PC-3 (cell line): Measurements from ENCODE around the gene FA2H. TPM values are rescaled to one million over a fixed set of nuclear protein-coding genes. Genes with fewer than 3 reads are reported as not detected.
"Not testable (repeated sequence)": the region's sequence is repeated elsewhere in the genome, so short reads cannot be mapped to it uniquely, and the experiment has no call there.

Source experiments
- ATAC-seq: fragments of 200-7000 bp; cut with Tn5 transposase; 2 replicates; pipeline ENCODE4 v1.9.1; 2020; ENCODE audit warnings: mild to moderate bottlenecking, moderate library complexity
- BruUV-seq: library from RNA; stranded (reverse); fragments of 400-500 nt; replicated peaks from 2 replicates; lab custom pipeline; 2021; lab: Mats Ljungman, UMichigan
- CTCF ChIA-PET: fragments of 300-600 bp; sonication (Branson Sonifier 250); formaldehyde crosslinking; loops from one replicate; lab custom pipeline; 2022; ENCODE audit warnings: antibody characterized with exemption; lab: Charles Lee
- POLR2A ChIA-PET: fragments of 300-600 bp; sonication (Branson Sonifier 250); formaldehyde crosslinking; loops from one replicate; lab custom pipeline; 2022; ENCODE audit warnings: antibody characterized with exemption; ENCODE audit not compliant: unreplicated experiment; lab: Charles Lee
- DNase-seq: peaks from one replicate; pipeline ENCODE4 v3.0.0-alpha.2; 2015
- H2AFZ ChIP-seq: fragments of 300-600 bp; sonication (generic); 2 replicates; pipeline ENCODE4 v1.6.0; 2016; ENCODE audit warnings: antibody characterized with exemption, low read length
- H3F3A ChIP-seq: fragments of 300-600 bp; sonication (generic); one replicate; pipeline ENCODE4 v1.6.0; 2017; ENCODE audit warnings: antibody characterized with exemption, low read length, control low read depth, mild to moderate bottlenecking; ENCODE audit not compliant: unreplicated experiment
- H3K27ac ChIP-seq: fragments of 300-600 bp; sonication (generic); 2 replicates; pipeline ENCODE4 v1.5.1; 2016; ENCODE audit warnings: mild to moderate bottlenecking, low read length
- H3K27me3 ChIP-seq: fragments of 300-600 bp; sonication (generic); 2 replicates; pipeline ENCODE4 v1.6.1; 2016; ENCODE audit warnings: low read length, mixed read lengths
- H3K36me3 ChIP-seq: fragments of 300-600 bp; sonication (generic); 2 replicates; pipeline ENCODE4 v1.6.1; 2016; ENCODE audit warnings: low read depth, mixed run types, low read length, mixed read lengths
- H3K4me1 ChIP-seq: fragments of 300-600 bp; sonication (generic); 2 replicates; pipeline ENCODE4 v1.5.1; 2016; ENCODE audit warnings: low read length; ENCODE audit not compliant: insufficient read depth
- H3K4me2 ChIP-seq: fragments of 300-600 bp; sonication (generic); 2 replicates; pipeline ENCODE4 v1.6.0; 2016; ENCODE audit warnings: low read length
- H3K4me3 ChIP-seq: fragments of 300-600 bp; sonication (generic); 2 replicates; pipeline ENCODE4 v1.5.1; 2016; ENCODE audit warnings: mild to moderate bottlenecking, low read length, mixed read lengths
- H3K79me2 ChIP-seq: fragments of 300-600 bp; sonication (generic); 2 replicates; pipeline ENCODE4 v1.6.1; 2017; ENCODE audit warnings: low read length, mixed read lengths
- H3K9ac ChIP-seq: fragments of 300-600 bp; sonication (generic); 2 replicates; pipeline ENCODE4 v1.6.0; 2016; ENCODE audit warnings: mild to moderate bottlenecking, low read length
- H3K9me2 ChIP-seq: fragments of 300-600 bp; sonication (generic); replicated peaks from 2 replicates; pipeline ENCODE4 v1.6.1; 2016; ENCODE audit warnings: mixed run types, low read length, mixed read lengths
- H3K9me3 ChIP-seq: fragments of 300-600 bp; sonication (generic); 2 replicates; pipeline ENCODE4 v1.6.1; 2016; ENCODE audit warnings: low read length, mixed read lengths
- H4K20me1 ChIP-seq: fragments of 300-600 bp; sonication (generic); 2 replicates; pipeline ENCODE4 v1.6.1; 2016; ENCODE audit warnings: low read length, mixed read lengths
- EZH2 ChIP-seq: fragments of 300-600 bp; sonication (generic); IDR thresholded peaks from one replicate; pipeline ENCODE4 v1.6.1; 2017; ENCODE audit warnings: antibody characterized with exemption, mild to moderate bottlenecking, low read length; ENCODE audit not compliant: unreplicated experiment
- EZH2phosphoT487 ChIP-seq: fragments of 300-600 bp; sonication (generic); IDR thresholded peaks from 2 replicates; pipeline ENCODE4 v1.6.1; 2018; ENCODE audit warnings: mild to moderate bottlenecking, antibody characterized with exemption, low read length, borderline replicate concordance
- intact Hi-C: fragments of 100-400 bp; cut with micrococcal nuclease; formaldehyde crosslinking; loops from 2 replicates; pipeline ENCODE4 v1.9.0; 2023
- total RNA-seq: library from RNA; depleted of rRNA; stranded (reverse); fragments of >200 nt; gene quantifications from 2 replicates; pipeline ENCODE4 v1.2.3, GENCODE V29; 2014
- TF ChIP-seq, protein P1 (sequence below): fragments of 300-600 bp; sonication (generic); conservative IDR thresholded peaks from 2 replicates; pipeline ENCODE4 v1.5.1; 2017; ENCODE audit warnings: antibody characterized with exemption, low read depth, mild to moderate bottlenecking, low read length

FA2H gene
- total RNA-seq, 1 experiment from 2014 or later, result 3.9 TPM

- H3K4me3 ChIP-seq, result no peak overlapping the region
- H3K9me2 ChIP-seq, result no peaks in the 10 kb centered on the region
- ATAC-seq (no peak), DNase-seq (no peak)
- H3F3A ChIP-seq, result no peaks in the 10 kb centered on the region
- no peaks in the 10 kb centered on the region for H3K79me2 ChIP-seq
- H3K9ac ChIP-seq, result no peak overlapping the region
- BruUV-seq, result no TSS peak
- no peaks in the 10 kb centered on the region for H3K4me1 ChIP-seq
- CTCF ChIA-PET, result no interaction called here
- POLR2A ChIA-PET, result no interaction called here
- H3K9me3 ChIP-seq, result no peaks in the 10 kb centered on the region
- H3K27ac ChIP-seq, result no peak overlapping the region
- intact Hi-C loops, result no loop called here
- no peak overlapping the region for H2AFZ ChIP-seq
- no peaks in the 10 kb centered on the region for H3K27me3 ChIP-seq
- H3K36me3 ChIP-seq, result no peaks in the 10 kb centered on the region
- H4K20me1 ChIP-seq, result no peaks in the 10 kb centered on the region
- TF ChIP-seq EZH2phosphoT487, result no peak
- no peak for TF ChIP-seq EZH2
- H3K4me2 ChIP-seq, result no peak overlapping the region
These were observed 96.8 kb downstream of the FA2H start for GRCh38 chr16:74677868-74678267.

DNA sequence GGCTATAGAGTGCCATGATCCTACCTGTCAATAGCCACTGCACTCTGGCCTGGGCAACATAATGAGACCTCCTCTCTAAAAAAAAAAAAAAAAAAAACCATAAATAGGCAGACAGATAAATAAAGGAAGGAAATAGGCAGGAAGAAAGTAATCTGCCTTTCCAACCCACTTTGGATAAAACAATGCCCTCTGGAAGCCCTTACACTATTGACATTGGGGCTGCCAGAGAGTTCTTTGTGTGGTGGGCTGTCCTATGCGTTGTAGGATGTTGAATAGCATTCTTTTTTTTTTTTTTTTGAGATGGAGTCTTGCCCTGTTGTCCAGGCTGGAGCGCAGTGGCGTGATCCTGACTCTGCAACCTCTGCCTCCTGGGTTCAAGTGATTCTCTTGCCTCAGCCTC is 100.7 kb downstream of the FA2H start:
- H3K9me2 ChIP-seq, result no peaks in the 10 kb centered on the region

GRCh38 chr16:74668877-74669276 is 105.7 kb downstream of the FA2H start:
- H3K9me3 ChIP-seq, intact Hi-C loops, H3K4me1 ChIP-seq, H3K9ac ChIP-seq, CTCF ChIA-PET, H3K27ac ChIP-seq, H3K4me3 ChIP-seq, POLR2A ChIA-PET, DNase-seq, H3F3A ChIP-seq, H3K27me3 ChIP-seq, H3K9me2 ChIP-seq, BruUV-seq, H2AFZ ChIP-seq, H3K4me2 ChIP-seq, H4K20me1 ChIP-seq, ATAC-seq: not testable (repeated sequence)
- Histone ChIP-seq H3K36me3 (peaks cover 10% of the 10 kb centered on the region), H3K79me2 (peaks cover 29% of the 10 kb centered on the region)

More for the DNA sequence above, 100.7 kb downstream of the FA2H start:
- no peaks in the 10 kb centered on the region for H3K9me3 ChIP-seq
- ChIA-PET POLR2A (no interaction called here), CTCF (no interaction called here)
- H3K4me3 ChIP-seq, result no peak overlapping the region
- no peaks in the 10 kb centered on the region for H3F3A ChIP-seq
- H3K36me3 ChIP-seq, result no peaks in the 10 kb centered on the region
- no TSS peak for BruUV-seq
- intact Hi-C loops, result no loop called here
- no peak overlapping the region for H3K4me2 ChIP-seq
- no peak for ATAC-seq
- TF ChIP-seq, protein P1, sequence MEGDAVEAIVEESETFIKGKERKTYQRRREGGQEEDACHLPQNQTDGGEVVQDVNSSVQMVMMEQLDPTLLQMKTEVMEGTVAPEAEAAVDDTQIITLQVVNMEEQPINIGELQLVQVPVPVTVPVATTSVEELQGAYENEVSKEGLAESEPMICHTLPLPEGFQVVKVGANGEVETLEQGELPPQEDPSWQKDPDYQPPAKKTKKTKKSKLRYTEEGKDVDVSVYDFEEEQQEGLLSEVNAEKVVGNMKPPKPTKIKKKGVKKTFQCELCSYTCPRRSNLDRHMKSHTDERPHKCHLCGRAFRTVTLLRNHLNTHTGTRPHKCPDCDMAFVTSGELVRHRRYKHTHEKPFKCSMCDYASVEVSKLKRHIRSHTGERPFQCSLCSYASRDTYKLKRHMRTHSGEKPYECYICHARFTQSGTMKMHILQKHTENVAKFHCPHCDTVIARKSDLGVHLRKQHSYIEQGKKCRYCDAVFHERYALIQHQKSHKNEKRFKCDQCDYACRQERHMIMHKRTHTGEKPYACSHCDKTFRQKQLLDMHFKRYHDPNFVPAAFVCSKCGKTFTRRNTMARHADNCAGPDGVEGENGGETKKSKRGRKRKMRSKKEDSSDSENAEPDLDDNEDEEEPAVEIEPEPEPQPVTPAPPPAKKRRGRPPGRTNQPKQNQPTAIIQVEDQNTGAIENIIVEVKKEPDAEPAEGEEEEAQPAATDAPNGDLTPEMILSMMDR, result no peak
- TF ChIP-seq EZH2 (no peak), EZH2phosphoT487 (no peak)
- no peaks in the 10 kb centered on the region for H4K20me1 ChIP-seq
- H3K4me1 ChIP-seq, result no peaks in the 10 kb centered on the region
- DNase-seq, result no peak
- no peaks in the 10 kb centered on the region for H3K79me2 ChIP-seq
- no peak overlapping the region for H2AFZ ChIP-seq
- no peak overlapping the region for H3K27ac ChIP-seq
- H3K27me3 ChIP-seq, result no peaks in the 10 kb centered on the region
- H3K9ac ChIP-seq, result no peak overlapping the region

GRCh38 chr16:74667255-74667700 is 107.3 kb downstream of the FA2H start:
- no peak overlapping the region for H3K27ac ChIP-seq
- peak overlapping the region; percentile 82 for H3K4me2 ChIP-seq
- ATAC-seq (no peak), DNase-seq (no peak)
- peak overlapping the region; percentile 99 for H3K9ac ChIP-seq
- H3K9me2 ChIP-seq, result no peaks in the 10 kb centered on the region
- intact Hi-C loops, result loop anchor here (2.0 kb wide), 1 partner anchor 34 kb away; the partner anchor contains the start of gene MLKL
- H3F3A ChIP-seq, result no peaks in the 10 kb centered on the region
- H3K27me3 ChIP-seq, result no peaks in the 10 kb centered on the region
- CTCF ChIA-PET, result interaction anchor here (0.5 kb wide), 2 partner anchors 185 to 195 kb away, joined by 3 to 6 read pairs; no protein-coding TSS in a partner anchor
- peaks cover 19% of the 10 kb centered on the region for H3K36me3 ChIP-seq
- TSS peak; percentile 67 for BruUV-seq
- peaks cover 45% of the 10 kb centered on the region for H3K79me2 ChIP-seq
- peaks cover 14% of the 10 kb centered on the region for H4K20me1 ChIP-seq
- POLR2A ChIA-PET, result interaction anchor here (0.5 kb wide), 1 partner anchor 66 kb away, joined by 15 read pairs; no protein-coding TSS in a partner anchor
- H2AFZ ChIP-seq, result peak overlapping the region; percentile 99
- peak overlapping the region; percentile 98 for H3K4me3 ChIP-seq
- H3K4me1 ChIP-seq, result no peaks in the 10 kb centered on the region; the same call in 1 of the 2 replicates
- TF ChIP-seq, protein P1, result no peak
- TF ChIP-seq EZH2, result no peak
- TF ChIP-seq EZH2phosphoT487, result no peak
- no peaks in the 10 kb centered on the region for H3K9me3 ChIP-seq
